HTERT RPE-1 (cell line): ENCODE data around the gene DHRS7B.
"Not testable (repeated sequence)": the region's sequence is repeated elsewhere in the genome, so short reads cannot be mapped to it uniquely, and the experiment has no call there.

Experiments used
- in situ Hi-C: fragments of 300-500 bp; cut with MboI; formaldehyde crosslinking; loops from 4 replicates; pipeline ENCODE4 v1.14.3; 2020; ENCODE audit warnings: low sequenced_read_pairs

Gene DHRS7B

GRCh38 chr17:21201874-21202273, 75.1 kb downstream of the DHRS7B start:
- in situ Hi-C loops, result no loop called here

- in situ Hi-C loops, result no loop called here
These were observed 75.7 kb downstream of the DHRS7B start for GRCh38 chr17:21202512-21202911.

DNA sequence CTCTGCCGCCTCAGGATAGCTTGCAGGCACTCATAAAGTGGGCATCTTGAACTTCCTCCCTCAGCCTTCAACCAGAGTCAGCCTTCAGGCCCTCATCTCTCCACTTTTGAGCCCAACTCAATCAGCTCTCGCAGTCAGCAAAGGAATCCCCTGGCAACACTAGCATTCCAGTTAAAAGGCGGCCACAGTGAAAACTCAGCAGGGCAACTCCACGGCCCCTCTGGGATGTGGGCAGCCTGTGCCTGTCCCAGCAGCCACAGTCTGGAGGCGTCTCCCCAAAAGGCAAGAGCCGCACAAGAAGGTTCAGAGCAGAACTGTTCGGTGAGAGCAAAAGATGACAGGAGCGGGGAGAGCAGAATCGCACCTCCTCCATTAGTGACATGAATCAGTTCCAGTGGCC, 78.2 kb downstream of the DHRS7B start:
- in situ Hi-C loops, result no loop called here

GRCh38 chr17:21208352-21208751, 81.6 kb downstream of the DHRS7B start:
- in situ Hi-C loops, result no loop called here

DNA sequence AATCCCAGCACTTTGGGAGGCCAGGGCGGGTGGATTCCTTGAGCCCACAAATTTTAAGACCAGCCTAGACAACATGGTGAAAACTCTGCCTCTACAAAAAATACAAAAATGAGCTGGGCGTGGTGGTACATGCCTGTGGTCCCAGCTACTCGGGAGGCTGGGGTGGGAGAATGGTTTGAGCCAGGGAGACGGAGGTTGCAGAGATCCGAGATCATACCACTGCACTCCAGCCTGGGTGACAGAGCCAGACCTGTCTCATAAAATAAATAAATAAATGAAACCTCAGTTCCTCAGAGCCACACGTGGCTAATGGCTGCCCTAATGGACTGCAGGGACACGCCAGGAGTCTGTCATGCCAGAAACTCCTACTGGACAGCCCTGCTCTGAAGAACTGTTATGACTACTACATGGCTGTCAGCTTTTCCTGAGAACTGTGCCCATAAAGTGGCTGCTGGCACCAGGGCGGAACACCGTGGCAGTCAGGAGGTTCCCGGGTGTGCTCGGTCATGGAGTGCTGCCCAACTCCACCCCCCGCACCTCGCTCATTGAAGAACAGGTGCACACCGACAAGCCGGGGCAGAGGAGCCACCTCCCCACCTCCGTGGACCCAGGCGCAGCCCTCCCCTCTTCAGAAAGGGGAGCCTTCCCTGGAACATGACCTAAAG, 82.9 kb downstream of the DHRS7B start:
- in situ Hi-C loops, result no loop called here

DNA sequence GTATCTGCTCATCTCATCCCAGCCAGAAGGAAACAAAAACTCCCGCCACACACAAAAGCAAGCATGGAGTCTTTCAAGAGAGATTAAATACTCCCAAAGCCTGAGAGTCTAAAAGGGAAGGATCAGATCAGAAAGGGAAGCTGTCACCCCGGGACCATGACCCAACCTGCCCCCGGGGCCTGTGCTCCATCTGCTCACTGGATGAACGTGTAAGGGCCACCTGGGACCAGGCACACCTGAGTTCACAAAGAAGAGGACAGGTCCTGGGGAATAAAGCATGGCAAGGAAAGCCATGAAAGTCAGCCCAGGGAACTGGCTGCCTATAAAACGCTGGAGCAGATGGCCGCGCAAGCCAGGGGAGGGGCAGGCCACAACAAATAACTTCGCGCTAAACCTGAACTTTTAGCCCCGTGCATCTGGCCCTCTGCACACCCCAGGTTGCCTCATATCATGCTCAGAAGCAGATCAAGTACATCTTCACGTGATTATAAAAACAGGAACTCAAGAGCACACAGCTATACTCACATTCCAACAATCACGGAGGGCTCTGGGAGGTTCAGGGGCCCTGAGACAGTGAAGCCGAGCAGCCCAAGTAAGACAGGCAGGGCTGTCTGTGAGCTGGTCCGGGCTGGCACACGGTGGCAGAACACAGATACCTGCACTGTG, 83.8 kb downstream of the DHRS7B start:
- in situ Hi-C loops, result no loop called here

- in situ Hi-C loops, result no loop called here
These were observed 85.2 kb downstream of the DHRS7B start for GRCh38 chr17:21211825-21212479.

DNA sequence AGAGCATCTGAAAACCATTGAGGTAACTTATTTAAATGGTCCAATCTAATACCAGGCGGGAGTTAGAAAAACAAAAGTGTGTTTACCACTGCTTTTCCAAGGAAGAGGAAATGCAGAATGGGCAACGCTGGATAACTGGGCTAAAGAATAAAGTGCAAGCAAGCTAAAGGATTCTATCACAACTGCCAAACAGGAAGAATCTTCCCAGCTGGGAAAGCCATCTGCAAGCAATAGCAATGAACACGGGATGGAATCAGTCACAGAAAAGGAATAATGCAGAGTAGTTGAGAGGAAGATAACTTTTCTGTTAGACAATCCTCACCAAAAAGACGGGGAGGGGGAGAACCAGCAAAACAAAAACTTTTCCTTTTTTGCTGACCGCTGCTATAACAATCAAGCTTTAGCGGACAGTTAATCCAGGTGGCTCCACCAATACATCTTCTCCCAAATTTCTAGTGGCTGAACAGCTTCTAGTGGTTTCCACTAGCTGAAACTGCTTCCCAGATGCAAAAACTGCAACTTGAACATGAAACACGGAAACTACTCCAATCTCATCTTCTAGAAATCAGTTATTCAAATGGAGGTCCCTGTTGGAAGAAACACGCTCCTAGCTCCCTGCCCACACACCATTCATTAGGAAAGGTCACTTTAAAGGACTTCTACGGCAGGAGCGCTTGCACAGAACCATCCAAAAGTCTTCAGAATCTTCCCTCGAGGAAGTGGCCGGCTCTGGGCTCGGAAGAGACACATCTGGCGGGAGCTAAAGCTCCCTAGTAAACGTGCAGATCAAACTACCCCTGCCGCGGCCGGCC, 86.3 kb downstream of the DHRS7B start:
- in situ Hi-C loops, result no loop called here

DNA sequence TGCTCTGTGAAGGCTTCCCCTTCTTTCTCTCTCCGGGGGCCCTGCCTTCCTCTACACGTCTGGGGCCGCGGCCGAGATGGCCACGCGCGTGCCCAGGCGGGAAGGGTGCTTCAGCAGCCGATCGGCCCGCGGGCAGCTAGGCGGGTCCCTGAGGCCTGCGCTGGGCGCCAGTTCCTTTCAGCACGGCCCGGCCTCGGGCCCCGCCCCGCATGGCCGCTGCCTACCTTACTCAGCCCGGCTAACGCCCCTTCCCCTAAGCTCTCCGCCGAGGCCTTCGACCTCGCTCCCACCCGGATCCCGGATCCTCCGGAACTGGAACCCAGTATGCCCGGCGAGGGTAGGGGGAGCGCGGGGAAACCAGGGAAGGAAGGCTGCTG, 86.9 kb downstream of the DHRS7B start:
- in situ Hi-C loops, result no loop called here

GRCh38 chr17:21214015-21214776, 87.4 kb downstream of the DHRS7B start, which contains the start of gene TMEM11:
TSS of gene TMEM11 (minus strand) at chr17:21214161. CDS start at chr17:21214152, 9 bp downstream.
- in situ Hi-C loops, result no loop called here

- in situ Hi-C loops, result no loop called here
These were observed 88.2 kb downstream of the DHRS7B start for GRCh38 chr17:21214777-21215541.

- in situ Hi-C loops, result no loop called here
These were observed 89.2 kb downstream of the DHRS7B start for GRCh38 chr17:21215935-21216334.

DNA sequence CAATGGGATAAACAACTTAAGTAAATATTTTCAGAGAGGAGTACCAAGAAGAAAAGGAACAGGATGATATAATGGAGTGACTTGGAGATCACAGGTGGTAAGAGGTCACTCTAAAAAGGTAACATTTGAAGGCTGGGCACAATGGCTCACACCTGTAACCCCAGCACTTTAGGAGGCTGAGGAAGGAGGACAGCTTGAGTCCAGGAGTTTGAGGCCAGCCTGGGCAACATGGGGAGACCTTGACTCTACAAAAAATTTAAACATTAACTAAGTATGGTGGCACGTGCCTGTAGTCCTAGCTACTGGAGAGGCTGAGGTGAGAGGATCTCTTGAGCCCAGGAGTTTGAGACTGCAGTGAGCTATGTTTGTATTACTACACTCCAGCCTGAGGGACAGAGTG, 90.6 kb downstream of the DHRS7B start:
- in situ Hi-C loops, result no loop called here

- in situ Hi-C loops, result no loop called here
These were observed 91.3 kb downstream of the DHRS7B start for GRCh38 chr17:21218101-21218500.

- in situ Hi-C loops, result no loop called here
These were observed 92.1 kb downstream of the DHRS7B start for GRCh38 chr17:21218831-21219380.

DNA sequence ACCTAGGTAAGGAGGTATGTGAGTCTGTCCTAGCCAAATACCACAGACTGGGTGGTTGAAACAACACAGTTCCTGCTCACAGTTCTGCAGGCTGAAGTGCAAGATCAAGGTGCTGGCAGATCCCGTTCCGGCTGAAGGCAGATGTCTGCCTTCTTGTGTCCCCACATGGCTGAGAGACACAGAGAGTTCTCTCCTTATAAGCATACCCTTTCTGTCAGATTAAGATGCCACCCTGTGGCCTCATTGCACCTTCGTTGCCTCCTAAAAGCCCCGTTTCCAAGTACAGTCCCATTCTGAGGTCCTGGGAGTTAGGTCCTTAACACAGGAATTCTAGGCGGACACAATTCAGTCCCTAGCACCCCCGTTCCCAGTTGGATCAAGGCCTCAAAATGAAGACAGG, 96.3 kb downstream of the DHRS7B start:
- in situ Hi-C loops, result no loop called here

DNA sequence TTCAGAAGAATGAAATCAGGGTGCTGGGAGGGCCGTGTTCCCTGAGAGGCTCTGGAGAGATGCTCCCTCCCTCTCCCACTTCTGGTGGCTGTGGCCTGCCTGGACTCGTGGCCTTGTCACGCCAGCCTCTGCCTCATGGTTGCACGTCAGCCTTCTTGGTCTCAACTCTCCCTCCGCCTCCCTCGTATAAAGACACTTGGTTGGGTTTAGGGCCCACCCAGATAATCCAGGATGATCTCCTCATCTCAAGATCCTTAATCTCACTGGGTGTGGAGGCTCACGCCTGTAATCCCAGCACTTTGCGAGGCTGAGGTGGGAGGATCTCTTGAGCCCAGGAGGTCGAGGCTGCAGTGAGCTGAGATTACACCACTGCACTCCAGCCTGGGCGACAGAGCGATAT, 100.5 kb downstream of the DHRS7B start:
- in situ Hi-C loops, result not testable (repeated sequence)

DNA sequence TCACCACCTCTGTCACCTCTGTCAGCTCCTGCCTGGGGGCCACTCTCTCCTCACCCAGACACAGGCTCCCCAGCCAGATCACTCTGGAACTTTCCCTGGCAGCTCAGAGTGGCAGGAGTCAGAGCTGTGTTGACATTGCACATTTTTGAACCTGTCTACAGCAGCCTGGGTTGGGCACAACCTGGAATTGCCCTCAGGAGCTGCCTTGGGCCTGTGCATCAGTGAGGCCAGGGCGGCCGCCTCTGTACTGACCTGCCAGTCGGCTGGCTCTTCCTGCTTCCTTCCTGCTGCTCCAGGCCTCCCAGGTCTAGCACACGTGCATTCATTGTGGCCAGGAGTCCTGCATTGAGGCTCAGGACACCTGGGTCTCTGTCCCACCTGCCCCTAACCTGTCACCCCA, 101.3 kb downstream of the DHRS7B start:
- in situ Hi-C loops, result no loop called here

DNA sequence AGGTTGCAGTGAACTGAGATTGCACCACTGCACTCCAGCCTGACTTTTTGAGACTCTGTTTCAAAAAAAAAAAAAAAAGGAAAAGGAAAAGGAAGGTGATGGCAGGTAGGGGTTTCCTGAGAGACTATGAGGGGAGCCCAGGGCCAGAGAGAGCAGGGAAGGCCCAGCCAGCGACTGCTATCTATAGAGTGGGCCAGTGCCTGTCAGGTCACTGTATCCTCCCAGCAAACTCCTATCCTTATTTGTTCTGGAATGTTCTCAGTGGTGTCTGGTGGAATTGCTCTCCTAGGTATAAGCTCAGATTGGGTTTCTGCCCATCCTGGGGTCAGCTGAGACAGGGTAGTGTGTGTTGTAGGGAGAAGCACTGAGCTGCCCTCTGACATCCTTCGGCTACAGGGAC, 102.1 kb downstream of the DHRS7B start:
- in situ Hi-C loops, result no loop called here

DNA sequence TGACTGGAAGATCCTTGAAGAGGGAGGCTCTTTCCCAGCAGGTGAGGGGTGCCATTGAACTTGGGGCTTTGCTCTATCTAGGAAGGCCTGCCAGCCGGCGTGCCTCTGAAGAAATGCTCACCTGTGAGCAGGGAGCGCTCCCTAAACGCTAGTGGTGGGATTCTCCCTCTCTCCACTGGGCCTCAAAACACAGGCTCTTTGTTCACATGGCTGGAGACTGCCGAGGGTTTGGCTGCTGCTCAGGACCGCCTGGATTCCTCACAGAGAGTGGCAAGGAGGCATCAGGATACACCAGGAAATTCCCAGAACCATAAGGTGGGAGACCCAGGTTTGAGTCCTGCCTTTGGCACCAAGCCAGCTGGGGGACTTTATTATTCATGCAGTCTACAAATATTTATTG, 104.8 kb downstream of the DHRS7B start:
- in situ Hi-C loops, result no loop called here
